HG03565 (cell line): ENCODE measurements around the gene LRRC55.

Experiments used
- ATAC-seq: cut with Tn5 transposase; IDR thresholded peaks from one replicate; pipeline ENCODE4 v1.9.1; 2021; ENCODE audit warnings: mild to moderate bottlenecking, moderate library complexity; ENCODE audit not compliant: unreplicated experiment

The LRRC55 gene

DNA sequence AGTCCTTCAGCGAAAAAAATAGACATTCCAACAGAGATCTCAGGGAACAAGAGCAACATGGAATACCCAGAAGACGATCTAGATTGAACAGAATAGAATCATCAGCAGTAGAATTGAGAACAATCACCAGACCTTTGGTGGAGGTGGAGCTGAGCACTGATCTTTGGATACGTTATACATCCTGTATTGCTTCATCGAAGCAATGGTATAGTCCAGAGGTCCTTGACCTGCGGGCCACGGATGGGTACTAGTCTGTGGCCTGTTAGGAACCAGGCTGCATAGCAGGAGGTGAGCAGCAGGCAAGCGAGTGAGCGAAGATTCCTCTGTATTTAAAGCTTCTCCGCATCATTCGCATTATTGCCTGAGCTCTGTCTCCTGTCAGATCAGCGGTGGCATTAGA, 17.6 kb downstream of the LRRC55 start:
- ATAC-seq: no peak

GRCh38 chr11:57200917-57201316, 19.2 kb downstream of the LRRC55 start:
- ATAC-seq: no peak

- ATAC-seq: no peak
Observed at GRCh38 chr11:57202281-57202680, 20.5 kb downstream of the LRRC55 start.

- ATAC-seq: no peak
Observed at GRCh38 chr11:57203359-57203758, 21.6 kb downstream of the LRRC55 start.

- ATAC-seq: no peak
Observed at GRCh38 chr11:57203882-57204480, 22.2 kb downstream of the LRRC55 start.

GRCh38 chr11:57205041-57205641, 23.4 kb downstream of the LRRC55 start:
- ATAC-seq: no peak

- ATAC-seq: no peak
Observed at GRCh38 chr11:57207168-57207567, 25.4 kb downstream of the LRRC55 start.

DNA sequence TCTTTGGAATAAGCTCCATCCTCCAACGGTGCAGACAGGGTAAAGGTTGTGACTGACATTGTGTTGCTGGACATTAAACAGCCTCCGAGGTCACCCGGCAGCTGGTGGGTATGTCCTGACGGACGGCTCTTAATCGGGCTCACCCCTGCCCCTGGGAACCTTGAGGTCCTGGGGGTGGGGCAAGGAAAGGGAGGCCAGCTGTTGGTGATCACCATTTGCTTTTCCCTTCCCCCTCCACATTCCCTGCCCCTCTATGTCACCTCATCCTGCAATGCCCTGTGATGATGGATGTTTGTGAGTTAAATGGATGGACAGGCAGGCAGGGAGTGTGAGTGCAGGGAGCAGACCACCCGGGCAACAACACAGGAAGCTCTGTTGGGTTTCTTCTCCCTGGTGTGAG, 29.0 kb downstream of the LRRC55 start:
- ATAC-seq: no peak

- no peak for ATAC-seq
Observed at GRCh38 chr11:57213342-57214097, 31.8 kb downstream of the LRRC55 start.

- ATAC-seq: no peak
Observed at GRCh38 chr11:57214098-57214417, 32.3 kb downstream of the LRRC55 start.

DNA sequence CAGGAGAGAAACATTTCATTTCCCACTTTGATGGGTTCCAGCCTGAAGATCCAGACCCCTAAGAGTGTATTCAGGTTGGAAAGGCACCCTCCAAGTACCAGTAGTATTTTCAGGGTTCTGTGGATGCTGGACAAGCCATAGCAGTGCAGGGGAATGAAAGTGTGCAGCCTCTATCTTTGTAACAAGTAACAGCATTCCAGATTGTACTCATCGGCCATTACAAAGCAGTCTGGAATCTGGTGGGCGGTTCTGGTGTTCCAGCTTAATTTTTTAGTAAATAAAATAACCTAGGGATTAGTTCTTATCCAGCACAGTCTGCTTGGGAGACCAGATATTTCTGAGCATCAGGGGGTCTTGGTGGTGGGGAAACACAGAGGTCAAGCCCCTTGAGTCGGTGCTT, 32.7 kb downstream of the LRRC55 start:
- ATAC-seq: no peak

- no peak for ATAC-seq
Observed at GRCh38 chr11:57216463-57216862, 34.7 kb downstream of the LRRC55 start.

GRCh38 chr11:57217053-57217452, 35.3 kb downstream of the LRRC55 start:
- no peak for ATAC-seq

DNA sequence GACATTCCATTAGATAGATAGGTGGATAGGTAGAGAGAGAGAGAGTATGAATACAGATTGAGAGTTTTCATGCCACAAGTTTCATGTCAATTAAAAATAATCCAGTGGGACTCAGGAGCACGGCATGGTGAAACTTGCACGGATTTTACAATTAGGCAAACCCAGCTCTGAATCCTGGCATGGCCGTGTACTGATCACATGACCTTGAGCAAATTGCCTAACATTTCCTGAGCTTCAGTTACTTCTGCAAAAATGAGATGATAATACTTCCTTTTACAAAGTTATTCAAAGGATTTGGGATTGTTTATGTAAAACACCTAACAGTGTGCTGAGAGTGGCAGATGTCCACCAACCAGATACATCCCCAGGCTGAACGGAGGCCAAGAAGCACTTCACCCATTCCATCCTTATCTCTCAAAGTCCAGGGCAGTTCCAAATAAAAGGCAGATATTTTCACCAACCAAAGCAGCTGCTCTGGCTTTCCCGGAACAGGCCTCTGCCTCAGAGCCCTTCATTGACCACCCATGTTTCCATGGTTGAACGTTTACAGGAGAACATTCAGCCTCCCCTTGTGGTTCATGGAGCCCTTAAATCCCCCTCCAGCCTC, 37.4 kb downstream of the LRRC55 start:
- ATAC-seq: no peak

- no peak for ATAC-seq
Observed at GRCh38 chr11:57222239-57222638, 40.5 kb downstream of the LRRC55 start.

- no peak for ATAC-seq
Observed at GRCh38 chr11:57223601-57224000, 41.8 kb downstream of the LRRC55 start.

DNA sequence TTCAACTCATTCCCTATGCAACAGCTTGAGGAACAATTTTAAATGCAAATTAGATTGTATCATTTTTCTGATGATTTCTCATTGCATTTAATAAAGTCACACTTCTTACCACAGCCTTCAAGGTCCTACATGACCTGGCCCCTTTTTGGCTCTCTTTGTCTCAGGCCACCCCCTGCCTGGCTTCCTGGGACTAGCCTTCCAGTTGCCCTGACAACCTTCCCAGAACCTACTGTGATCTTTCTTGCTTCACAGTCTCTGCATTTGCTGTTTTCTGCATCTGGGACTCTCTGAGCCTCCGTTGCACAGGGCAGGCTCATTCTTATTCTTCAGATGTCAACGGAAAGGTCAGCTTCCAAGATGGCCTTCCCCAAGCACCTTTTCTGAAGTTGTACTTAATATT, 42.4 kb downstream of the LRRC55 start:
- ATAC-seq: no peak

DNA sequence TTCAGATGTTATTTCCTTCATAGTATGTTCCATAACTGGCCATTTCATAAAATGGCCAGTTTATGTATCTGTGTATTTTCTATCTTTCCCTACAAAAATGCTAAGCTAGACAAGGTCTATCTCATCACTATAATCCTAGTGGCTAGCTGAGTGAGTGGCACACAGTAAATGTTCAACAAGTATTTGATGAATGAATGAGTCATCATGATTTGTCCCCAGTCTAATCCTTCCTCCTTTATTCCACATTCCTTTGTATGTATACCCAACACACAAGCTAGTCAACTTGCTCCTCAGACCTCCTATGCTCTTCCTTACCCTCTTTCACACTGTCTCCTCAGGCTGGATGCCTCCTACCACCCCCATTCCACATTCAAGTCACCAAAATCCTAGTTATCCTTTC, 42.8 kb downstream of the LRRC55 start:
- no peak for ATAC-seq

DNA sequence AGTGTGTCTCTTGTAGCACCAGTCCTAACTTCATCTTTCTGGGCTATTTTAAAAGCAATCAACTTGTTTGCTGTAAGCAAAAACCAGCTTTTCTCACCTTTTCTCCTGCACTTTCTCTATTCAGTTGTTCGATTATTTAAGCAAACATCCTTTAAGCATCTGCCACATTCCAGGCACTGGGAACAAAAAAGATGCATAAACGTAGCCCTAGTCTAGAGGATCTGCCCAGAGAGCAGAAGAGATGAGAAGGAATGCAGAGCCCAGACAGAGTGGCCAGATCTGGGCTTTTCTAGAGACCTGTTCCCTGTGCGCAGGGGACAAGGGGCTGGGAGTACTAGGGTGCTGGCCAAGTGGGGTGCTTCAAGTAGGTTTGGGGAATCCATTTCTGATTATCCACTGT, 46.8 kb downstream of the LRRC55 start:
- ATAC-seq: no peak

GRCh38 chr11:57230316-57230715, 48.6 kb downstream of the LRRC55 start:
- ATAC-seq: no peak

- no peak for ATAC-seq
Observed at GRCh38 chr11:57230791-57231538, 49.2 kb downstream of the LRRC55 start.
